IPS-NIHi7 (cell line): Measurements from ENCODE around the gene GPR17.

Experiments used
- DNase-seq: peaks from one replicate; pipeline ENCODE4 v3.0.0; 2012; ENCODE audit warnings: mixed read lengths; ENCODE audit errors: extremely low spot score

Gene GPR17

GRCh38 chr2:127654838-127655175, 8.9 kb downstream of the GPR17 start:
- DNase-seq, result no peak

- DNase-seq, result no peak
Measured at GRCh38 chr2:127655209-127656073, 9.5 kb downstream of the GPR17 start.

GRCh38 chr2:127656569-127657231, 10.7 kb downstream of the GPR17 start:
- DNase-seq, result no peak

- no peak for DNase-seq
Measured at GRCh38 chr2:127657232-127657595, 11.3 kb downstream of the GPR17 start.

- DNase-seq, result no peak
Measured at GRCh38 chr2:127658146-127658545, 12.2 kb downstream of the GPR17 start.

- DNase-seq, result no peak
Measured at GRCh38 chr2:127658641-127659407, 12.9 kb downstream of the GPR17 start.

- DNase-seq, result no peak
Measured at GRCh38 chr2:127659408-127660290, 13.7 kb downstream of the GPR17 start.

- no peak for DNase-seq
Measured at GRCh38 chr2:127660291-127660578, 14.3 kb downstream of the GPR17 start.

GRCh38 chr2:127661072-127661649, 15.2 kb downstream of the GPR17 start:
- DNase-seq, result no peak

- DNase-seq, result no peak
Measured at GRCh38 chr2:127661949-127662510, 16.1 kb downstream of the GPR17 start.

- no peak for DNase-seq
Measured at GRCh38 chr2:127662937-127663565, 17.1 kb downstream of the GPR17 start.

GRCh38 chr2:127663566-127664064, 17.7 kb downstream of the GPR17 start:
- no peak for DNase-seq

GRCh38 chr2:127664065-127664894, 18.3 kb downstream of the GPR17 start:
- DNase-seq, result peak; percentile 57

- no peak for DNase-seq
Measured at GRCh38 chr2:127664895-127665225, 18.9 kb downstream of the GPR17 start.

GRCh38 chr2:127665267-127665893, 19.4 kb downstream of the GPR17 start:
- no peak for DNase-seq

- DNase-seq, result no peak
Measured at GRCh38 chr2:127669056-127669455, 23.1 kb downstream of the GPR17 start.

- no peak for DNase-seq
Measured at GRCh38 chr2:127670055-127670956, 24.4 kb downstream of the GPR17 start.

- no peak for DNase-seq
Measured at GRCh38 chr2:127670957-127671290, 25.0 kb downstream of the GPR17 start.
